HG03575 (cell line): ENCODE results near the gene DNAAF5.

Source experiments
- ATAC-seq: cut with Tn5 transposase; IDR thresholded peaks from one replicate; pipeline ENCODE4 v1.9.1; 2021; ENCODE audit not compliant: unreplicated experiment, insufficient number of reproducible peaks, low FRiP score; ENCODE audit errors: extremely low read depth

Gene DNAAF5

DNA sequence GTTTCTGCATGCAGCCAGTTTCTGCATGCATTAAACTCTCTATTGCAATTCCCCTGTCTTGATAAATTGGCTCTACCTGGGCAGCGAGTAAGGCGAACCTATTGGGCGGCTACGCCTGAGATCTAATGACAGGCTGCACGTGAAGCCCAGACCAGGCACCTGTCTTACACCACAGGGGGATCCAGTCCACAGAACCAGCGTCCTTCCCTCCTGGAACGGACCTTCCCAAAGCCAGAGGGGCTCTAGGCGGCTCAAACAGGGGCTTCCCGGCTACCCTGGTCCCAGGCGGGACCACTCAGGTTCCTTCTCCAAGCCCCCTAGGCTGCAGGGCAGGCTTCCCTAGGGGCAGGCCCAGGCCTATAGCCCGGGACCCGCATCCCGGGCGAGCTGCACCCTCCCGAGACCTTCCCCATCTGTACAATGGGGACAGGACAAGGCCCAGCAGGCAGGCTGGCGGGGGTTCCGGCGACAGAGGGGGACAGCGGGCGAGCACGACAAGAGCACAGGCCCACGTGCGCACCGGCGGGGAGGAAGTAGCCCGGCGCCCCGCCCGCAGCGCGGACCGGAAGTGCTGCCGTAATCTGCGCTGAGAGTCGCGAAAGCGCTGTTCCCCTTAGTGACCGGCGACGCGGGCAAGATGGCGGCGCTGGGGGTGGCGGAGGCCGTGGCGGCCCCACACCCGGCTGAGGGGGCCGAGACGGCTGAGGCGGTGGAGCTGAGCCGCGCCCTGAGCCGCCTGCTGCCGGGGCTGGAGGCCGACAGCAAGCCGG lies at the start of gene DNAAF5:
Gene DNAAF5, plus strand, starts transcription at position 616 of the 770 bp plus-strand sequence. Its CDS starts 22 bp downstream, at position 638.
- ATAC-seq: peak; percentile 85

DNA sequence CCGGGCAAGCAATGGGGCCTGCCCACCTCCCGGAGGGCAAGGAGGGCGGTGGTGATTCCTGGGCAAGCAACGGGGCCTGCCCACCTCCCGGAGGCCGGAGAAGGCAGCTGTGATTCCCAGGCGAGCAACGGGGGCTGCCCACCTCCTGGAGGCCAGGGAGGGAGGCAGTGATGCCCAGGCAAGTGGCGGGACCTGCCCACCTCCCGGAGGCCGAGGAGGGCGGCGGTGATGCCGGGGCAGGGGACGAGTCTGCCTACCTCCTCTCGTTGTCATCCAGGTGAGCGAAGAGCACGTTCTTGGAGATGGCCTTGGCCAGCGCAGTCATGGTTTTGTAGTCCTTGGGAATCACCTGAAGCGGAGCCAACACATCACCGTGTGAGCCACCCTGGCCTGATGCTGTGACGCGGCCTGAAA lies 49.5 kb upstream of the DNAAF5 start:
- no peak for ATAC-seq

DNA sequence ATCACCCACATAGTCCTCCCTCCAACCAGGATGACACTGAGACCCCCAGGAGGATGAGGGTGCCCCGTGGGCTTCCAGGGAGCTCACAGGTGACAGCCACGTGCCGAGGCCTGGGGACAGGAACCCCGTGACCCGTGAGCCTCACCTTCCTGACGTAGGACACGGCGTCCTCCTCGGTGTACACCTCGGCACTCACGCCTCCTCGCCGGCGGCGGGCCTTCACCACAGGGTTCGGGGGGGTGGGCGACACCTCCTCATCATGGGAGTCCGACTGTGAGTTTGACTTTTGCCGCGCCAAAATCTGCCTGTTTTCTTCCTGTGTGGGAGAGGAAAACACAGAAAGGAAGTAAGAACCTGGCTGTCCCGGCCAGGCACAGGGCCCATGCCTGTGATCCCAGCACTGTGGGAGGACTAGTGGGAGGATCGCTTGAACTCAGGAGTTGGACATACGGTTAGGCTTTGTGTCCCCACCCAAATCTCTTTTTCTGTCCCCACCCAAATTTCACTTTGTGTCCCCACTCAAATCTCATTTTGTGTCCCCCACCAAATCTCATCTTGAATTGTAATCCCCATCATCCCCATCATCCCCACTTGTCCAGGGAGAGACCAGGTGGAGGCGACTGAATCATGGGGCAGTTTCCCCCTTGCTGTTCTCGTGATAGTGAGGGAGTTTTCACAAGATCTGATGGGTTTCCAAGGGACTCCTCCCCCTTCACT lies 45.9 kb upstream of the DNAAF5 start:
- ATAC-seq: no peak

DNA sequence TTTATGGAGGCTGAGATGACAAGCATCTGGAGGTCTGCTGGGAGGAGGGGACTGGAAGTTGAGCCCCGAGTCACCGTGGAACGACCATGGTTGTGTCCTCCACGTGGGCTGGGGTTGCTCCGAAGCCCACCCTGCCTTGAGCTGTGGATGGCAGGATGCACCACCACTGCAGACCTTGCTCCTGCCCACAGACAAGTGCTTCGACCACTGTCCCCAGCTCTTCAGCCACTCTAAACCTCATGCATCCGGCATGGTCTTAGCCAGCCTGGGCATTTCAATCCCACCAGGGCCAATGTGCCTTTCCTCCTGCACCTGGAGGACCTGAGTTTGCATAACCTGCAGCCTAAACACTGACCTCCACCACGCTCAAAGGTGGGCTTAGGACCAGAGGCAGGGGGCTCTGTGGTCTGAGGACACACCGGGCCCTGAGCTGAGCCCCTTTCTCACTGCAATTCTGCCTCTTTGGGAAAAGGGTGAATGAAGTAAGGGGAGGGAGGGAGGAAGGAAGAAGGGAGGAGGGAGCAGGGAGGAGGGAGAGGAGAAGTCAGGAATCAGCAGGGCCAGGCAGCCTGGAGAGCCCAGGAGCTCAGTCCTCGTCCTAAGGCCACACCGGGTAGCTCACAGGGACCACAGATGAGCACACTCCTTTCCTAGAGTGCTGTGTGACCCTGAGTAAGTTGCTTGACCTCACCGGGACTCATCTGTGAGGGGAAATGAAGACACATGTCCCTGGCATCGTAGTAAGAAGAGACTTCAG lies 44.8 kb upstream of the DNAAF5 start:
- no peak for ATAC-seq

DNA sequence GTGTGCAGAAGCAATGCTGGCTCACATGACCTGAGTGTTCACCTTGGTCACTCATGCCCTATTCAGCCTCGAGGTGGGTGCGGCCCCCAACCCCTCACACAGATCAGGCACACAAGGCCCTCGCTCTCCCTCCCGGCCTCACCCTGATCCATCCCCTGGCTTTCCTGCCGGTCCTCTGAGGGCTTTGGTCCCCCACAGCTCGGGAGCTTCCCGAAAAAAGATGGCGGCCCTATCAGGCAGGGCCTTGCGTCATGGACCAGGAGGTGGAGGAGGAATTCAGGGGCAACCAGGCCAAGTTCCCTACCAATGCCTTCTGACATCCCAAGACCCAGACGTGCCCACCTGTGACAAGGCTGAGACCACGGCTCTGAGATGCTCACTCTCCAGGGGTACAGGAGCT lies 43.7 kb upstream of the DNAAF5 start:
- ATAC-seq: no peak

DNA sequence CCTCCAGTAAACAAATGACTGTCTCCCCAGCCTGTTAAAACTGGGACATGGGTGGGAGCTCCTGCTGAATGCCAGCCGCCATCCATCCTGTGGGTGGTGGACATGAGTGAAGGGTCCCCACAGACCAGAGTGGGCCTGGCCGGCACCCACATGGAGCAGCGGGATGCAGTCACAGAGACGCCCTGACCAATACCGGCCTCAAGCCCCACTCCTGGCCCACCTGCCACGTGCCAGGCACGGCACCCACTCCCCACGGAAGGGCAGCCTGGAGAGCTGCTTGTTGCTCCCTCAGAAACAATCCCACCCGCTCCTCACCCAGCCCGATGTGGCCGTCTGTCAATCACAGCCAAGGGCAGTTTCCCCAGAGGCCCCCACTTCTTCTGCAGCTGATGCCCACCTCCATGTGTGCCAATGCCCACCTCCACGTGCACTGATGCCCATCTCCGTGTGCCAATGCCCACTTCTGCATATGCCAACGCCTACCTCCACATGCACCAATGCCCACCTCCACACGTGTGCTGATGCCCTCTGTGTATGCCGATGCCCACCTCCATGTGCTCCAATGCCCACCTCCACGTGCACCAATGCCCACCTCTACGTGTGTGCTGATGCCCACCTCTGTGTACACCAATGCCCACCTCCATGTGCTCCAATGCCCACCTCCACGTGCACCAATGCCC lies 42.8 kb upstream of the DNAAF5 start:
- ATAC-seq: no peak

DNA sequence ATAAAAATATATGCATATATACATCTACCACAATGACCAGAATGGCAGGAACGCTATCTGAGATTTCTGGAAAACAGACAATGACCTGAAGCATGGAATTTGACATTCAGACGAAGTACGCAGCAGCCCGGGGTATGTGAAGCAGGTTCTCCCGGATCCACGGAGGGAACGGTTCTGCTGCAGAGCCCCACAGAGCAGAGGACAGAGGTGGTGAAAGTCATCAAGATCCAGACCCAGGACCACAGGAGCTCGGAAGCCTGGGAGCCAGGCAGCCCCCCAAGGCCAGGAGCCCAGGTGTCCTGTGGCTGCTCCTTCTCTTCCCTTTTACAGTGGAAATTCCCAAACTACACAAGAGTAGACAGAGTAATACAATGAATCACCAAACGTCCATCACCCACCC lies 42.1 kb upstream of the DNAAF5 start:
- ATAC-seq: no peak

DNA sequence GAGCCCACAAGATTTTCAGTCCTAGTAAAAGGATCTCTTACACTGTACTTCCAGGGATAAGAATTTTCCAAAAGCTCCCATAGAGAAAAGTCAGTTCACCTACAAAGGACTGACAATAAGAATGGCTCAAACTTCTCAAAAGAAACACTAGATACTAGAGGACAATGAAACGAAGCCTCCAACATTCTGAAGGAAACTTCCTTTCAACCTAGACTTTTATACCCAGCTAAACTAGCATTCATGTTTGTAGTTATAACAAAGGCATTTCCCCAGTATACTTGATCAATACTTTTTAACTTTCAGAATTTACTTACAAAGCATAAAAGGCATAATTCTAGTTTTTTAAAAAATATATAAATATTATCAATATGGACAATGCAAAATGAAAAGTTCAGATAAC lies 41.0 kb upstream of the DNAAF5 start:
- no peak for ATAC-seq

DNA sequence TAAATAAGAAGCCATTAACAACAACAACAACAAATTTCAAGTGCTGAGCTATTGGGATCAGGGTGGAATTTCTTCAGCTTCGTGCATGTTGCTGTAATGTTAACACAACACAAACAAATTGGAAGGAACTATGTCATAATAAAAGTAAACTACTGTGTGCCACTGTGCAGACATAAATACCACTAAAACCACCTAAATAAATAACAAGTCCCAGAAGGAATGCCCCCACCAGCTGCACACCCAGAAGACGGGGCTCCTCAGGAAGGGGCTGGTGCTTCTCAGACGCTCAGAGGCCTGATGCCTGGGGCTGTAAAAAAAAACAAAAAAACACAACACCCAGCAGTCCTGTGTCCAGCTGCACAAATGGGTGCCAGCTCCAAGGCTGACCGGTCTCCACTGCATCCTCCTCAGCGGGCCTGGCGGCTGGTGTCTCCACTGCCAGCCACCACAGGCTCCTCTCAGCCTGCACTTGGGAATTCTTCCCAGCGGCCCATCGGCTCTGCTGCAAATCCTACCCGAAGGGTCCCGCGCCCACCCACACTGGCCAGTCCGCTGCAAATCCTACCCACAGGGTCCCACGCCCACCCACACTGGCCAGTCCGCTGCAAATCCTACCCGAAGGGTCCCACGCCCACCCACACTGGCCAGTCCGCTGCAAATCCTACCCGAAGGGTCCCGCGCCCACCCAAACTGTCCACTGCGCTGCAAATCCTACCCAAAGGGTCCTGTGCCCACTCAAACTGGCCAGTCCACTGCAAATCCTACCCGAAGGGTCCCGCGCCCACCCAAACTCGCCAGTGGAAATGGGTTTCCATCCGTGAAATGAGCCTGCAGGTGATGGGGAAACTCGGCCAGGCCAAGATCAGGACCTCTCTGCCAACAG lies 35.8 kb upstream of the DNAAF5 start:
- ATAC-seq: no peak

DNA sequence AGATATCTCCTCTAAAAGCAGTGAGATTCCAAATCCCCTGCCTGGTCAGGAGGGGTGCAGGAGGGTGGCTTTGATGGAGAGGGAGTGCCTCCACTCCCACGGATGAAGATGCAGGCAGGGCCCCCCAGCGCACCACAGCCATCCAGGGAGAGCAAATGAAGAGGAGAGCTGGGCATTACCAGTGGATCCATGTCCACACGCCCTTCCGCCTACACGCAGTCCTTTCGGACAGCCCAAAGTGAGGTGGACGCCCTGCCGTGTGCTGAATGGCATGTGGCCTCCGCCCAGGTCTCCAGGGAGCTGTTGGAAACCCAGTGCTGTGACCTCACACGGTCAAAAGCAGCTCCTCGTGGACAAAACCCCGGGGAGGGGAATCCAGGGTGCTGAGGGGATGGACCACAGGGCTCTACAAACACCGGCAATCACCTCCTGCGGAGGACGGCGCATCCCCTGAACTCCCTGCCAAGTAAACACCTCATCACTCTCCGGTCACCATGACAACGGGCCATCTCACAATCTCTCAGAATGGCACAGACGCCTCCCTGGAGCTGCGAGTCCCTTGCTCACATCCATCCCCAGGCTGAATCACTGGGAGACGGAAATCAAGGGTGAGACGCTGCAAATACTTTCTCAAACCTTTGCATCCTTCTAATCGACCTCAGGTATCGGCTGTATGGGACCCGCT lies 35.0 kb upstream of the DNAAF5 start:
- ATAC-seq: no peak

DNA sequence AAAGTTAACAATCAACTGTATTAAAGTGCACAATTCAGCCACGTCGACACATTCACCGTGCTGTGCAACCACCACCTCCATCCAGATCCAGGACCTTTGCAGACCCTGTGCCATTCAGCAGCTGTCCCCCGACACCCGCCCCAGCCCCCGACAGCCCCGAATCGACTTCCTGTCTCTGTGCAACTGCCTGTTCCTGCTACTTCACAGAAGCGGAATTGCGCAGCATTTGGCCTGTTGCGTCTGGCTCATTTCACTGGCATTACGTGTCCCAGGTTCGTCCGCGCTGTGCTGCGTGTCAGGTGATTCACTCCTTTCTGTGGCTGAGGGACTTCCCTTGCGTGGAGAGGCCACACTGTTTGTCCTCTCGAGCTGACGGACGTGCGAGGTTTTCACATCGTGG lies 33.2 kb upstream of the DNAAF5 start:
- ATAC-seq: no peak

DNA sequence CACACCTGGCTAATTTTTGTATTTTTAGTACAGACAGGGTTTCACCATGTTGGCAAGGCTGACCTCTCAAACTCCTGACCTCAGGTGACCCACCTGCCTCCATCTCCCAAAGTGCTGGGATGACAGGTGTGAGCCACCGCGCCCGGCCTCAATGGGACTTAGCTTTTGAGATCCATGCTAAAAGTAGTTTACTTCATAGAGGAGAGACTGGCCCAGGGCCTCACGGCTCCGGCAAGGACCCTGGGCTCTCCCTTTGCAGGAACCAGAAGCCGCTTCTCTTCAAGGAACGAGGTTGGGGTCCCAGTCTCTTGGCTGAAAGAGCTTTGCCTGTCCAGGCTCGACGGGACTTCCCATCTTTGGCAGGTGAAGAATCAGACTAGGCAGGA lies 30.1 kb upstream of the DNAAF5 start:
- ATAC-seq: no peak

DNA sequence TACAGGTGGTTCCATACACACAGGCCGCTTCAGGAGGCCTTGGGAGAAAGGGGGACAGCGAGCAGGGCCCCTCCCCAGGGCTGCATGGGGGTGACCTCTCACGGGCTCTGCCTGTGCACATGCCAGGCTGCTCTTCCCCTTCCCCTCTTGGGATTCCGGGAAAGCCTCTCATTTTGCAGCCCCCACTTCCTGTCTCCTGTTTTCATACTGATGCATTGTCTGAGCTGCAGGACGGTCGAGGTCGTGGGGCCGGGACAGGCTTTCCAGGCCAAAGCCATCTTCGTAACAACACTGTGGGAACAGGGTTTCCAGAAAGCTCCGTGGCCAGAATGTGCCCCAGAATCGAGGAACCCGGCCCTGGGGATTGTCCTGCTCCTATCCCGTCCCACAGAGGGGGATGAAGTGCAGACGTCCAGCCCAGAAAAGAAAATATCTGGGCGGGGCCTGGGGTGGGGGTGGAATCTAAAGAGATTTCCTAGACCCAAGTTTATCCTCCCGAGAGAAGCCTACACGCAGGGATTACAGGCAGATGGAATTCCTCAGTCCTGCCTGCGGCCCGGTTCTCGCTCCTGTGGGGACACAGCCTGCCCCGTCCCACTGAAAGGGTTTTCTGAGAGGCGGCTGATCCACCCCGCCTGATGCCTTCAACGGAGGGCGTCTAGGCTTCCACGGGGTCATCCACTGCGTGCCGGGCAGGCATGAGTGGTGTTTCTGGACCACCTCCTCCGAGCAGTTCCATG lies 29.5 kb upstream of the DNAAF5 start:
- ATAC-seq: no peak

DNA sequence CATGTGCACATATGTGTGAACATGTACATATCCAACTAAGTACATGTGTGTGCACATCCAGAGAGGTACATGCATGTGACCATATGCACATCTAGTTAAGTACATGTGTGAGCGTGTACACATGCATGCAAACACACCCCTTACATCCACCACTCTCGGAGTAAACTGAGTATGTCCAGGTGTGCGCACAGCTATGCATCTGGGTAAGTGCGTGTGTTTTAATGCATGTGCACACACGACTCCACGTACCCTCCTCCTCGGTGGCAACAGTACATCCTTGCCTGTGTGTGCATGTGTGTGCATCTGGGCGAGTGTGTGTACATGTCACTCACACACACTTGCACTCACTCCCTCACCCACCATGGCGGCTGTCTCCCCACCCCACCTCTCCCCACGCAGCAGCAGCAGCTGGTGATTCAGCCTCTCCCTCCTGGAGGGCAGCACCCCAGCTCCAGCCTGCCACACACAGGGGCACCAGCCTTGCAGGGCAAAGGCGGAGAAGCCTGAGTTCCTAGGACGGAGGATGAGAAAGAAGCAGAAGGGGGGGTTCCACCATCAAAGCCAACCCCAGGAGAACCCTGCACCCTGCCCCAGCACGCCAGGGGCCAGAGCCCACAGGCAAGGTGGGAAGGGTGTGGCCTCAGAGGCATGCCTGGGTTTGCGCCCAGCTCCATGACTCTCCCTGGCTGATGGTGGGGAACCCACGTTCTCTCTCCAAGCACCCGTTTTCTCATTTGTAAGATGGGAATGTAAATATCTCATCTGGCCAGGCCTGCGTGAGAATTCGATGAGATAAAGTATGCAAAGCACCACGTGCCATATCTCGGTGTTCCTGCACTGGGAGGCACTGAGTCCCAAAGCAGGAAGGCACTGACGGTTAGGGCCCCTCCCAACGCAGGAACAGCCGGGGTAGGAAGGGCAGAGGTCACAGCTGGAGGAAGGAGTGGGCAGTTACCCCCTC lies 27.7 kb upstream of the DNAAF5 start:
- ATAC-seq: no peak

DNA sequence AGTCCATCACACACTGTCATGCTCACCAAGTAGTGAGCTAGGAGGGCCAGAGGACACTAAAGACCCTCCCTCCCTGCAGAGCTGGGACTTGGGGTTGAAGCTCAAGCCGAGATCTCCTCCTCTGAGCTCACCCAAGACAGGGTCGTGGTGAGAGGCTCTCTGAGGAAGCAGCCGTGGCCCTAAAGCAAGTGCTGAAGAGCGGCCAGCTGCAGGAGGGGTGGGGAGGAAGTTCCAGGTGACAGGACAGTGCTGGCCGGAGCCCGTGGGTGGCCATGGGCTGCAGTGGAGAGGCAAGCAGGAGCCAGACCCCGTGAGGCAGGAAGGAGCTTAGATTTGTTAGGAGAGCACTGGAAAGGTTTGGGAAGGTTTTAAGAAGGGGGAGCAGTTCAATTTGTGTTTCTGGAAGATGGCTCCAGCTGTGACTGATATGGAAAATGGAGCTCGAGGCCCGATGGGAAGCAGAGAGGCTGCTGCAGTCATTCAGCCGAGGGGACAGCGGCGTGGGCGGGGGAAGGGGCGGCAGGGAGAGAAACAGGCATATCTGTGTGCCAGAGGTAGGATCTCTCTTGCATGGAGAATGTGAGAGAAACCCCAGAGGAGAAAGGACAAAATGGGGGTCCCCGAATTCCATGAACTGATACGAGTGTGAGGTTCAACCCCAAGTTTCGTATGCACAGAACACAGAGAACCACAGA lies 26.9 kb upstream of the DNAAF5 start:
- ATAC-seq: no peak
